ENCODE measurements around the gene RPP40. TPM values are rescaled to one million over a fixed set of nuclear protein-coding genes. Genes with fewer than 3 reads are reported as not detected.
A peak's percentile ranks its signal among the peaks of the same experiment; 100 is the strongest.

Gene RPP40
- total and polyA plus RNA-seq, 9 of the 15 experiments (the other 6 are each of a cell fraction or from before 2014, with no cell fraction given) = 22.6 to 114 (median 39.0) TPM

DNA sequence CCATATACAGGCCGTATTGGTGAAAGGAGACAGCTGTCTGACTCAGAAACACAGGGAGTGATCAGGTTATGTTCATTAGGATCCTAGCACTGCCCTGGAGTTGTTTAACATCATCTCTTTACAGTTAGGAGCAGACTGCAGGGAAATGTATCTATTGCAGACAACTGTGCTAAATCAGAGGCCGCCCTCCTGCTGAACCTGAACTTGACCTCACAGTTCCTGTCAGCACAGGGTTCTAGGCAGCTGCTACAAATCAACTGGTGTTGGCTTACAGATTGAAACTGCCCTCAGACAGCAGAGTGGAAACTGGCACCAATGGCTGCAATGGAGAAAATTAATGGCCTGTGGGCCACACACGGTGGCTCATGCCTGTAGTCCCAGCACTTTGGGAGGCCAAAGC is 3.7 kb upstream of the RPP40 start:
- POLR2A ChIA-PET = no interaction called here
- intact Hi-C loops (cut with micrococcal nuclease) = no loop called here
- no peak for FAIRE-seq

GRCh38 chr6:5006222-5006621 is 2.4 kb upstream of the RPP40 start:
- Histone ChIP-seq H3K27me3 (ENCODE audit: control insufficient read depth in 2 of 2, insufficient read depth in 2 of 2, low read length in 2 of 2) (0 out of 5 replicates have a peak, but pooled peaks cover 0 to 1% of the 10 kb centered on the region in 2 experiments), H3K9me3 (replicated peaks; ENCODE audit: control insufficient read depth, insufficient read depth, low read depth, low read length) (no peaks in the 10 kb centered on the region), H3K4me3 (no peak overlapping the region), H2AFZ (ENCODE audit: low read depth, low read length) (no peak overlapping the region), H3K36me3 (ENCODE audit: control insufficient read depth, insufficient read depth, low read length) (peaks cover 13% of the 10 kb centered on the region), H3K4me2 (ENCODE audit: insufficient read depth, low read length) (no peak overlapping the region), H3K9ac (ENCODE audit: insufficient read depth in 1 of 2, low read depth in 2 of 2, low read length in 2 of 2) (no peak overlapping the region; a peak in 1 of 4 replicates), H3K9me1 (ENCODE audit: control insufficient read depth, insufficient read depth, low read length) (no peaks in the 10 kb centered on the region), H3K4me1 (replicated peaks in 1 of 2; ENCODE audit: control insufficient read depth in 2 of 2, insufficient read depth in 2 of 2, low read length in 2 of 2) (peaks cover 5 to 15% of the 10 kb centered on the region in 2 experiments; a peak in 4 of 5 replicates), H3K79me2 (ENCODE audit: control insufficient read depth, insufficient read depth, low read length) (peaks cover 8% of the 10 kb centered on the region; the same call in 1 of the 3 replicates), H4K20me1 (replicated peaks; ENCODE audit: control insufficient read depth, insufficient read depth, low read length) (no peaks in the 10 kb centered on the region), H3K27ac (ENCODE audit: extremely low read depth, low read depth, low read length) (no peak overlapping the region)
- in situ Hi-C loops (cut with MboI) (no loop called here), intact Hi-C loops (cut with micrococcal nuclease) (no loop called here)
- TF ChIP-seq ZFP91 (CRISPR knock-in tag; IDR thresholded peaks at IDR 0.05) (no peak), ZBTB33 (CRISPR knock-in tag; IDR thresholded peaks at IDR 0.05) (peak; percentile 81)
- ChIA-PET CTCF (ENCODE audit: low intra/inter-chr PET ratio) (no interaction called here), POLR2A (no interaction called here)
- WGBS (ENCODE audit: insufficient coverage, low coverage, missing lambda C conversion rate) = 85% methylated on average over 6 of the region's 6 CpGs
- BruUV-seq (replicated peaks) = no TSS peak
- DNase-seq (ENCODE audit: extremely low read depth in 1 of 4, low spot score in 3 of 4) (no peak), ATAC-seq (no peak), FAIRE-seq (no peak)

More for the DNA sequence above, 3.7 kb upstream of the RPP40 start:
- peaks cover 5% of the 10 kb centered on the region; the same call in 1 of the 3 replicates for H3K79me2 ChIP-seq (ENCODE audit: control insufficient read depth, insufficient read depth, low read length)
- no peaks in the 10 kb centered on the region for H3K9me1 ChIP-seq (ENCODE audit: control insufficient read depth, insufficient read depth, low read length)
- CTCF ChIA-PET (ENCODE audit: low intra/inter-chr PET ratio) = no interaction called here
- no peak overlapping the region for H3K9ac ChIP-seq (ENCODE audit: insufficient read depth in 1 of 2, low read depth in 2 of 2, low read length in 2 of 2)
- DNase-seq (ENCODE audit: extremely low read depth in 1 of 4, low spot score in 3 of 4) = no peak
- H4K20me1 ChIP-seq (replicated peaks; ENCODE audit: control insufficient read depth, insufficient read depth, low read length) = no peaks in the 10 kb centered on the region
- no peak for ATAC-seq
- no peak overlapping the region for H3K4me3 ChIP-seq
- 45% methylated on average over 3 of the region's 3 CpGs for WGBS (ENCODE audit: insufficient coverage, low coverage, missing lambda C conversion rate)
- H3K27ac ChIP-seq (ENCODE audit: extremely low read depth, low read depth, low read length) = no peak overlapping the region
- no TSS peak for BruUV-seq (replicated peaks)
- in situ Hi-C loops (cut with MboI) = no loop called here
- TF ChIP-seq GABPB2 (CRISPR knock-in tag; conservative IDR thresholded peaks at IDR 0.05) (no peak), ZNF507 (tag; conservative IDR thresholded peaks at IDR 0.05) (no peak), ZNF232 (CRISPR knock-in tag; IDR thresholded peaks at IDR 0.05) (no peak), MEIS2 (IDR thresholded peaks at IDR 0.05; ENCODE audit: partially characterized antibody) (peak; percentile 30), SOX6 (IDR thresholded peaks at IDR 0.05) (no peak), MED1 (CRISPR knock-in tag; IDR thresholded peaks at IDR 0.05; ENCODE audit: borderline replicate concordance) (no peak), SAP30 (IDR thresholded peaks at IDR 0.05; ENCODE audit: borderline replicate concordance, insufficient read depth, low read depth, low read length, poor library complexity, severe bottlenecking) (no peak), CBFA2T3 (IDR thresholded peaks at IDR 0.05) (peak; percentile 37), GABPA (tag; conservative IDR thresholded peaks at IDR 0.05; ENCODE audit: low read depth) (no peak)
- no peak overlapping the region for H2AFZ ChIP-seq (ENCODE audit: low read depth, low read length)
- H3K36me3 ChIP-seq (ENCODE audit: control insufficient read depth, insufficient read depth, low read length) = peaks cover 2% of the 10 kb centered on the region; the same call in 2 of the 3 replicates
- H3K4me2 ChIP-seq (ENCODE audit: insufficient read depth, low read length) = no peak overlapping the region
- H3K9me3 ChIP-seq (replicated peaks; ENCODE audit: control insufficient read depth, insufficient read depth, low read depth, low read length) = no peaks in the 10 kb centered on the region
- 0 out of 5 replicates have a peak, but pooled peaks cover 0 to 5% of the 10 kb centered on the region in 2 experiments for H3K27me3 ChIP-seq (ENCODE audit: control insufficient read depth in 2 of 2, insufficient read depth in 2 of 2, low read length in 2 of 2)
- peaks cover 5 to 15% of the 10 kb centered on the region in 2 experiments; a peak in 4 of 5 replicates for H3K4me1 ChIP-seq (replicated peaks in 1 of 2; ENCODE audit: control insufficient read depth in 2 of 2, insufficient read depth in 2 of 2, low read length in 2 of 2)

Data from K562 (cell line).